Measurements from ENCODE around the gene KCNJ12.
"Not testable (repeated sequence)": the region's sequence is repeated elsewhere in the genome, so short reads cannot be mapped to it uniquely, and the experiment has no call there.

KCNJ12 gene

GRCh38 chr17:21376081-21376758 lies at the start of gene KCNJ12:
Gene KCNJ12, plus strand, starts transcription at chr17:21376357. Its CDS starts 38,986 bp downstream, at chr17:21415343.
- peak within 1 kb of the TSS in 1 of 3 experiments; percentile 43 for H3K27ac Mint-ChIP-seq
- no peak for TF ChIP-seq CTCF (IDR thresholded peaks at IDR 0.05; ENCODE audit: unreplicated experiment in 3 of 3)
- H3K9me3 Mint-ChIP-seq = no peaks in the 10 kb centered on the region
- no peaks in the 10 kb centered on the region for H3K36me3 Mint-ChIP-seq (ENCODE audit: low read depth)
- H3K4me3 Mint-ChIP-seq = peak within 1 kb of the TSS; percentile 79 to 85 (median 85)
- peaks cover 12% of the 10 kb centered on the region for H3K4me1 Mint-ChIP-seq
- peaks cover 45% of the 10 kb centered on the region for H3K27me3 Mint-ChIP-seq (ENCODE audit: low read depth)

GRCh38 chr17:21327921-21328320 lies 48.2 kb upstream of the KCNJ12 start:
- H3K9me3 Mint-ChIP-seq = peaks cover 31% of the 10 kb centered on the region
- not testable (repeated sequence) for H3K4me1 Mint-ChIP-seq; H3K4me3 Mint-ChIP-seq; H3K27ac Mint-ChIP-seq; H3K36me3 Mint-ChIP-seq (ENCODE audit: low read depth)
- peaks cover 30% of the 10 kb centered on the region for H3K27me3 Mint-ChIP-seq (ENCODE audit: low read depth)

GRCh38 chr17:21328778-21329177 lies 47.4 kb upstream of the KCNJ12 start:
- not testable (repeated sequence) for H3K27ac Mint-ChIP-seq; H3K36me3 Mint-ChIP-seq (ENCODE audit: low read depth); H3K4me3 Mint-ChIP-seq; H3K4me1 Mint-ChIP-seq
- Mint-ChIP-seq H3K9me3 (peaks cover 31% of the 10 kb centered on the region), H3K27me3 (ENCODE audit: low read depth) (peaks cover 22% of the 10 kb centered on the region)

- H3K36me3 Mint-ChIP-seq (ENCODE audit: low read depth) = no peaks in the 10 kb centered on the region
- H3K4me1 Mint-ChIP-seq = no peaks in the 10 kb centered on the region
- peaks cover 28% of the 10 kb centered on the region for H3K9me3 Mint-ChIP-seq
- no peak overlapping the region for H3K4me3 Mint-ChIP-seq
- TF ChIP-seq CTCF (IDR thresholded peaks at IDR 0.05; ENCODE audit: unreplicated experiment in 3 of 3) = no peak
- H3K27me3 Mint-ChIP-seq (ENCODE audit: low read depth) = peaks cover 6% of the 10 kb centered on the region
- no peak overlapping the region for H3K27ac Mint-ChIP-seq
These were observed 45.6 kb upstream of the KCNJ12 start for GRCh38 chr17:21330436-21331160.

GRCh38 chr17:21336541-21337294 lies 39.4 kb upstream of the KCNJ12 start:
- H3K9me3 Mint-ChIP-seq = peaks cover 12% of the 10 kb centered on the region
- H3K27me3 Mint-ChIP-seq (ENCODE audit: low read depth); H3K36me3 Mint-ChIP-seq (ENCODE audit: low read depth); H3K4me1 Mint-ChIP-seq; H3K4me3 Mint-ChIP-seq; H3K27ac Mint-ChIP-seq: not testable (repeated sequence)

GRCh38 chr17:21337981-21338625 lies 38.1 kb upstream of the KCNJ12 start:
- H3K4me1 Mint-ChIP-seq; H3K9me3 Mint-ChIP-seq; H3K36me3 Mint-ChIP-seq (ENCODE audit: low read depth); H3K4me3 Mint-ChIP-seq; H3K27ac Mint-ChIP-seq; H3K27me3 Mint-ChIP-seq (ENCODE audit: low read depth): not testable (repeated sequence)

GRCh38 chr17:21339011-21339410 lies 37.1 kb upstream of the KCNJ12 start:
- Mint-ChIP-seq H3K36me3 (ENCODE audit: low read depth) (no peaks in the 10 kb centered on the region), H3K27me3 (ENCODE audit: low read depth) (no peaks in the 10 kb centered on the region), H3K4me3 (no peak overlapping the region), H3K9me3 (peaks cover 8% of the 10 kb centered on the region), H3K4me1 (no peaks in the 10 kb centered on the region), H3K27ac (no peak overlapping the region)
- TF ChIP-seq CTCF (IDR thresholded peaks at IDR 0.05; ENCODE audit: unreplicated experiment in 3 of 3) = no peak

GRCh38 chr17:21339571-21339970 lies 36.6 kb upstream of the KCNJ12 start:
- not testable (repeated sequence) for H3K4me1 Mint-ChIP-seq; H3K27ac Mint-ChIP-seq; H3K9me3 Mint-ChIP-seq; H3K27me3 Mint-ChIP-seq (ENCODE audit: low read depth); H3K4me3 Mint-ChIP-seq; H3K36me3 Mint-ChIP-seq (ENCODE audit: low read depth)

- H3K27me3 Mint-ChIP-seq (ENCODE audit: low read depth); H3K9me3 Mint-ChIP-seq; H3K4me1 Mint-ChIP-seq; H3K27ac Mint-ChIP-seq; H3K4me3 Mint-ChIP-seq; H3K36me3 Mint-ChIP-seq (ENCODE audit: low read depth): not testable (repeated sequence)
These were observed 35.8 kb upstream of the KCNJ12 start for GRCh38 chr17:21340407-21340806.

- H3K27me3 Mint-ChIP-seq (ENCODE audit: low read depth); H3K9me3 Mint-ChIP-seq; H3K36me3 Mint-ChIP-seq (ENCODE audit: low read depth); H3K4me3 Mint-ChIP-seq; H3K4me1 Mint-ChIP-seq; H3K27ac Mint-ChIP-seq: not testable (repeated sequence)
These were observed 34.9 kb upstream of the KCNJ12 start for GRCh38 chr17:21341279-21341678.

GRCh38 chr17:21341925-21342540 lies 34.1 kb upstream of the KCNJ12 start:
- H3K9me3 Mint-ChIP-seq; H3K36me3 Mint-ChIP-seq (ENCODE audit: low read depth); H3K27ac Mint-ChIP-seq; H3K4me3 Mint-ChIP-seq; H3K4me1 Mint-ChIP-seq; H3K27me3 Mint-ChIP-seq (ENCODE audit: low read depth): not testable (repeated sequence)
